HG03045 (cell line): Measurements from ENCODE around the gene NLGN3.

ENCODE experiments used
- ATAC-seq: cut with Tn5 transposase; IDR thresholded peaks from one replicate; pipeline ENCODE4 v1.9.1; 2021; ENCODE audit warnings: mild to moderate bottlenecking, moderate library complexity; ENCODE audit not compliant: unreplicated experiment

Gene NLGN3

DNA sequence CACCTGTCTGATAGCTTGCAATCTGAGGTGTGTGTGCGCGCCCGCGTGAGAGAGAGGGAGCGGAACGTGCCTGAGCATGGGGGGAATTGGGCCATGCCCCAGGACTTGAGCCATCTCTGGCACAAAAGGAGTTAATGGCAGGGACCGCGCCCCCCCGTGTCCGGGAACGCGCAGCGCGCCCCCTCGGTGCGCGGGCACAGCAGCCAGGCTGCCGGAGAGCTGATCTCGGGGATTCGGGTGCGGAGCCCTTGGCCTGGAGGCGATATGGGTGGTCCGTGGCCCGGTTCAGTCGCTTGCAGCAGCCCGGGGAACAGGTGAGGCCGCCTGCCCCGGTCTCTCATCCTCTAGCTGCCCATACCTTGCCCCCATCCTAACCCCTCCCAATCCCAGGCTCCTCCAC is at the start of gene NLGN3:
Gene NLGN3, plus strand, starts transcription at position 191 of the 400 bp plus-strand sequence. CDS start 2,909 bp downstream, outside the sequence.
- ATAC-seq: no peak

GRCh38 chrX:71095033-71095432 is 49.6 kb upstream of the NLGN3 start:
- no peak for ATAC-seq

DNA sequence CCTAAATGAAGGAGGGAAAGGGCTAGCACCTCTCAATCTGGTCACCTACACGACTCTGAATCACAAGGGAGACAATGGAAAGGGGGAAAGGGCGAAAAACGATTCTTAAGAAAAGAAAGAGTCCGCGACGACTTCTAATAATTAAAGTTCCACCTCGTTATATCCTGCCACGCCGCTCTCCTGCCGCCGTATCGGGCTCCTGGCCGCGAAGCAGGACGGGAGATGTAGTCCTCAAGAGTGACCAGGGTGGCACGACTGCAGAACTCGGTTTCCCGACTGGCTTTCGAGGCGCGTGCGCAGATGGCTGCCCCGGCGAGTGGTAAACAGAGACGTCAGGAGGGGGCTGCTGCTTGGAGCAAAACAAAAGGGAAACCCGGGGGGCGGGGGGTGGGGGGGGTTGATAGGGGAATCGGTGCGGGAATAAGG is 49.1 kb upstream of the NLGN3 start, which contains the start of gene FOXO4:
Gene FOXO4, plus strand, starts transcription at position 297 of the 426 bp plus-strand sequence. CDS start 678 bp downstream, outside the sequence.
- ATAC-seq: peak; percentile 92

GRCh38 chrX:71095981-71096759 is 48.5 kb upstream of the NLGN3 start:
- no peak for ATAC-seq

DNA sequence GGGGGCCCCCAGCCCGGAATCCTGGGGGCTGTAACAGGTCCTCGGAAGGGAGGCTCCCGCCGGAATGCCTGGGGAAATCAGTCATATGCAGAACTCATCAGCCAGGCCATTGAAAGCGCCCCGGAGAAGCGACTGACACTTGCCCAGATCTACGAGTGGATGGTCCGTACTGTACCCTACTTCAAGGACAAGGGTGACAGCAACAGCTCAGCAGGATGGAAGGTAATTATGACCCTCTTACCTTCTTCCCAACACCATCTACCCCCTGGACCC is 47.9 kb upstream of the NLGN3 start:
- ATAC-seq: no peak

DNA sequence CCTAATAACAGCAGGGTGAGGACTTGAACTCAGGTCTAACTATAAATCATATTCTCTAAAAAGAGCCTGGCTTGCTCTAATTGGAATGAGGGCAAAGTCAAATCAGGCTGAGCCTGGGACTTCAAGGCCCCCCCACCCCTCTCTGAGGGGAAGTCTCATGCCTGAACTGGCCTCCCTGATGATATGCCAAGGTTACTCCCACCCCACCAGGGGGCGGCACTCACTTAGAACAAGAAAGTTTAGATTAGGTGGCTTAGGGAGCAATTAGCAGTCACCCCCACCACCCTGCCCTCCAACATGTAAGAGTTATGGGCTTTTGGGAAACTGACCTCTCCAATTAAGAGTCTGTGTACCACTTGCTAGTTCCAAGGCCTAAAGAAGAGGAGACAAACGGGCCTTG is 46.3 kb upstream of the NLGN3 start:
- ATAC-seq: no peak

GRCh38 chrX:71098951-71099506 is 45.6 kb upstream of the NLGN3 start:
- ATAC-seq: no peak

- no peak for ATAC-seq
These were observed 44.9 kb upstream of the NLGN3 start for GRCh38 chrX:71099736-71100135.

DNA sequence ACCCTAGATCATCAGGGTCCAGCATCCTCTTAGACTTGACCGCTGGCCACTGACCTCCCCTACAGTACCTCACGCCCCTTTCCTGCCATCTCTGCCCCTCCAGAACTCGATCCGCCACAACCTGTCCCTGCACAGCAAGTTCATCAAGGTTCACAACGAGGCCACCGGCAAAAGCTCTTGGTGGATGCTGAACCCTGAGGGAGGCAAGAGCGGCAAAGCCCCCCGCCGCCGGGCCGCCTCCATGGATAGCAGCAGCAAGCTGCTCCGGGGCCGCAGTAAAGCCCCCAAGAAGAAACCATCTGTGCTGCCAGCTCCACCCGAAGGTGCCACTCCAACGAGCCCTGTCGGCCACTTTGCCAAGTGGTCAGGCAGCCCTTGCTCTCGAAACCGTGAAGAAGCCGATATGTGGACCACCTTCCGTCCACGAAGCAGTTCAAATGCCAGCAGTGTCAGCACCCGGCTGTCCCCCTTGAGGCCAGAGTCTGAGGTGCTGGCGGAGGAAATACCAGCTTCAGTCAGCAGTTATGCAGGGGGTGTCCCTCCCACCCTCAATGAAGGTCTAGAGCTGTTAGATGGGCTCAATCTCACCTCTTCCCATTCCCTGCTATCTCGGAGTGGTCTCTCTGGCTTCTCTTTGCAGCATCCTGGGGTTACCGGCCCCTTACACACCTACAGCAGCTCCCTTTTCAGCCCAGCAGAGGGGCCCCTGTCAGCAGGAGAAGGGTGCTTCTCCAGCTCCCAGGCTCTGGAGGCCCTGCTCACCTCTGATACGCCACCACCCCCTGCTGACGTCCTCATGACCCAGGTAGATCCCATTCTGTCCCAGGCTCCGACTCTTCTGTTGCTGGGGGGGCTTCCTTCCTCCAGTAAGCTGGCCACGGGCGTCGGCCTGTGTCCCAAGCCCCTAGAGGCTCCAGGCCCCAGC is 43.8 kb upstream of the NLGN3 start:
- no peak for ATAC-seq

DNA sequence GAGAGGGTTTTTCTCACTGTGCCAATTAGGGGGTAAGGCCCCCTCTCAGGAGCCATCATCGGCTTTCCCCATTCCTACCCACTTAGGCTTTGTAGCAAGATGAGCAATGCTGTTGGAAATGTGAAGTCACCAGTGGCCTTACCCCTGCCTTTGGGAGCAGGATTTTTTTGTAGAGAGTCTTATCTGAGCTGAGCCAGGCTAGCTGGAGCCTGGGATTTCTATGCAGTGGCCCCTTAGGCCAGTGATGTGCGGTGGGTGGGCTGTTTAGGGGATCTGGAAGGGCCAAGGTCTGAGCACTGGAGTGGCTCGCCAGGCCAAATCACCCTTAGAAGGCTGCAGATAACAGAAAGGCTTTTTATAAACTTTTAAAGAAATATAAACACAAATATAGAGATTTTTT is 42.3 kb upstream of the NLGN3 start:
- ATAC-seq: no peak

DNA sequence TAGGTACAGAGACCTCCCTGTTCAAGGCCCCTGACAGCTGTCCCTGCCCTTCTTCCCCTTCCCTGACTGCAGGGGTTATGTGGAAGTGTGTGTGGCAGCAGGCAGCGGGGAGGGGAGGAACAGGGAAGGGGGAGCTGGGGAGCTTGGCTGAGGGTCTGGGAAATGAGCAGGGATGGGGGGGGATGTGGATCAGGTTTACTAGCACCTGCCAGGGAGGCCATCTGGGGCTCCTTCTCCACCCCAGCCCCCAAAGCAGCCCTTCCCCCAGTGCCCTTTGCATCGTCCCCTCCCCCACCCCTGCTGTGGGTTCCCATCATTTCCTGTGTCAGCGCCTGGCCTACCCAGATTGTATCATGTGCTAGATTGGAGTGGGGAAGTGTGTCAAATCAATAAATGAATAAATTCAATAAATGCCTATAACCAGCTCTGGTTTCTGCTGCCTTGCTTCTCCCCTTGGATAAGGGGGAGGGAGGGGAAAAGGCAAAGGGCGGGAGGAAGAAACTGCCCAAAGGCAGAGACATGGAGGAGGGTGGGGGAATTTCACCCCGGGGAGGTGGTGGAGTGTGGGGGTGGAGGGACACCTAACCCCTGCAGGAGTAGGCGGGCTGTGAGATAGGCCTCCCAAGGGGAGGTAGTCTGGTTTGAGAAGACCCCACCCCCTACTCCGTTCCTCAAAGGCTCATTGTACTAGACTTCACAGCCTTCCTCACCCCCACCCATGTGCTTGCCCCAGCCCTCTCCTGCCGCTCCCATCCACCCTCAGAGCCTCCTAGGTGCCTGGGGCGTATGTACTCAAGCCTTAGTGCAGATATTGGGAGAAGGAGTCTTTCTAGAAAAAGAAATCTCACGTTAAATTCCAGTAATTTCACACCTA is 41.3 kb upstream of the NLGN3 start:
- no peak for ATAC-seq

- no peak for ATAC-seq
These were observed 39.0 kb upstream of the NLGN3 start for GRCh38 chrX:71105628-71106027.

- ATAC-seq: no peak
These were observed 38.2 kb upstream of the NLGN3 start, which contains the start of gene CXorf65 for GRCh38 chrX:71106427-71106826. TSS of gene CXorf65 (minus strand) at chrX:71106740. CDS start at chrX:71106556, 184 bp downstream.

DNA sequence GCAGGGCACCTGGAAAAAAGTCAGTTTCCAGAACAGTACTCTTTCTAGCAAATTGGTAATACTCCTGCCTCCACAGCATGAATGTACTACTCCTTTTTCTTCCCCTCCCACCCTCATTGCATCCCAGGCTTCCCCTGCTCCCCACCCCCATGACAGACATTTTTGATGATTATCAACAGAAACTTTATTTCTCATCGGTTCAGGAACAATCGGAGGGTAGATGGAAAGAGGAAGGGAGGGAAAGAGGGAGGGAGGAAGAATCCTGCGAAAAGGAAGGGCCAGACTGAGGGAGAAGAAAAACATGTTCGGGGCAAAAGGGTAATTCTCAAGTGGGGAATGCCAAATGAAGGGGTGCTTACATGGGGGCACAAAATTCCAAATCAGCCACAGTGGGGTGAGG is 37.4 kb upstream of the NLGN3 start:
- no peak for ATAC-seq

DNA sequence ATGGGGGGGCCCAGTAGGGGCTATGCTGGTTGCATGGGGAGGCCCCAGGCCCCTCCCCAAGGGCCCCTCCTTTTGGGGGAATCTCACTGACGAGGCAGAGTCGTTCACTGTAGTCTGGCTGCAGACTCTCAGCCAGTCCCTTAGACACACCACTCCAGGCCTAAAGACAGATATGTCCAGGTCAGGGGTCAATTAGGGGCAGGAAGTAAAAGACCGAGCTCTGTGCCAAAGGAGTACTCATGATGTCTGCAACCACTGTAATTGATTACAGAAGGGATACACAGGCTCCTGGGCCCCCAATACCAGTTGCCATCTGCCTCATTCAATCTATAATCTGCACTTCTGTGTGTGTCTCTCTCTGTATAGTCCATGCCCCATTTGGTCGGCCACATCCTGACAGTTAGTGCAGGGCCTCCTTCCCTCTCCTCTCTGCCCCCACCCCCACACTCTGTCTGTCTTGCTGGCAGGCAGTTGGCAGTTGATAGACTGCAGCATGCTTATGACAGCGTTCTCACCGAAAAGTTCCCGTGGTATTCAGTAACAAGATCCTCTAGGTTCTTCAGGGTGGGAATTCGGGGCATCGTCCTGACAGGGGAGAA is 36.8 kb upstream of the NLGN3 start:
- ATAC-seq: no peak

GRCh38 chrX:71109051-71109450 is 35.6 kb upstream of the NLGN3 start:
- no peak for ATAC-seq

GRCh38 chrX:71111141-71111843 is 33.3 kb upstream of the NLGN3 start, which contains the start of gene IL2RG:
TSS of gene IL2RG (minus strand) at chrX:71111577. CDS start at chrX:71111539, 38 bp downstream.
- ATAC-seq: peak; percentile 89

DNA sequence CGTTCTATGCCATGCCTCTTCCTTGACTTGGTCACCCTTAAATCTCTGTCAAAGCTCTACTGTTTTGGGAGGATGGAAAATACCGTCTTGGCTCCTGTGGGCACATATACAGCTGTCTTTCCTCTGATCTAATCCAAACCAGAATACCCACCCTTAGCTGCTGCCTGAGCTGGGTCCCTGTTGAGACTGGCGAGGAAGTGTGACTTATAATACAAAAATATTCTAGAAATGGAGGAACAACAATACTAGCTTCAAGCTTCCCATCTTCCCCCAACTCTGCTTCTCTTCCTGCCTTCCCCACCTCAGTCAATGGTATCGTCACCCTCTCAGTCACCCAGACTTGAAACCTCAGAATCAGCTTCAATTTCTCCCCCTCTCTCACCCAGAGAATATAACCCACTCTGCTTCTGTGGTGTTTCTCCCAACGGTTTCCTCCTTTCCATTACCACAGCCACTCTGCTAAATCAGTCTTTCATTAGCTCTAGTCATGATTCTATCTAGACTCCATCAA is 32.7 kb upstream of the NLGN3 start:
- ATAC-seq: peak; percentile 35

- no peak for ATAC-seq
These were observed 27.3 kb upstream of the NLGN3 start for GRCh38 chrX:71117358-71117757.
